NCI-H69 (cell line): ENCODE results near the gene KRT3.

Source experiments
- DNase-seq: peaks from one replicate; lab custom pipeline; 2025; lab: John Stamatoyannopoulos, UW

The KRT3 gene

GRCh38 chr12:52827499-52828090 is 31.7 kb upstream of the KRT3 start:
- DNase-seq = no peak

GRCh38 chr12:52826611-52827498 is 30.9 kb upstream of the KRT3 start:
- no peak for DNase-seq

- no peak for DNase-seq
Measured at GRCh38 chr12:52825961-52826360, 30.0 kb upstream of the KRT3 start.

GRCh38 chr12:52824741-52825410 is 29.0 kb upstream of the KRT3 start:
- no peak for DNase-seq

GRCh38 chr12:52823761-52824450 is 28.0 kb upstream of the KRT3 start:
- DNase-seq = no peak

- DNase-seq = no peak
Measured at GRCh38 chr12:52822771-52823510, 27.0 kb upstream of the KRT3 start.

GRCh38 chr12:52821826-52822660 is 26.1 kb upstream of the KRT3 start:
- no peak for DNase-seq

- DNase-seq = no peak
Measured at GRCh38 chr12:52821071-52821730, 25.3 kb upstream of the KRT3 start.

GRCh38 chr12:52820521-52820920 is 24.6 kb upstream of the KRT3 start:
- DNase-seq = no peak

GRCh38 chr12:52819731-52820510 is 24.0 kb upstream of the KRT3 start:
- no peak for DNase-seq

GRCh38 chr12:52818887-52819420 is 23.0 kb upstream of the KRT3 start:
- DNase-seq = no peak

GRCh38 chr12:52818388-52818787 is 22.5 kb upstream of the KRT3 start:
- peak; percentile 84 for DNase-seq

GRCh38 chr12:52817699-52818238 is 21.9 kb upstream of the KRT3 start:
- no peak for DNase-seq

GRCh38 chr12:52817003-52817698 is 21.2 kb upstream of the KRT3 start:
- DNase-seq = no peak

GRCh38 chr12:52815676-52816588 is 20.0 kb upstream of the KRT3 start:
- no peak for DNase-seq

GRCh38 chr12:52815161-52815560 is 19.2 kb upstream of the KRT3 start:
- no peak for DNase-seq

- DNase-seq = no peak
Measured at GRCh38 chr12:52814710-52815155, 18.8 kb upstream of the KRT3 start.
